Fibroblast of the aortic adventitia (primary cell): Measurements from ENCODE around the gene KRTAP2-4. TPM values are rescaled to one million over a fixed set of nuclear protein-coding genes. Genes with fewer than 3 reads are reported as not detected.
A peak's percentile ranks its signal among the peaks of the same experiment; 100 is the strongest.
"Not testable (repeated sequence)": the region's sequence is repeated elsewhere in the genome, so short reads cannot be mapped to it uniquely, and the experiment has no call there.

Experiments
- DNase-seq: peaks from one replicate; pipeline ENCODE4 v3.0.0-alpha.2; 2010; ENCODE audit warnings: low read depth
- H3K4me3 ChIP-seq: 2 replicates; pipeline ENCODE4 v1.5.1; 2011; ENCODE audit warnings: low read depth, mild to moderate bottlenecking, control low read depth, low read length, moderate library complexity
- total RNA-seq: library from RNA; depleted of rRNA; stranded (reverse); fragments of >200 nt; gene quantifications from 2 replicates; pipeline ENCODE4 v1.2.3, GENCODE V29; 2012; ENCODE audit warnings: low replicate concordance
- TF ChIP-seq, protein P1 (sequence below): IDR thresholded peaks from 2 replicates; pipeline ENCODE4 v1.5.1; 2011; ENCODE audit warnings: mild to moderate bottlenecking, low read length, control low read depth, inconsistent platforms; ENCODE audit not compliant: insufficient read depth

The KRTAP2-4 gene
- total RNA-seq, 1 donor: not detected

DNA sequence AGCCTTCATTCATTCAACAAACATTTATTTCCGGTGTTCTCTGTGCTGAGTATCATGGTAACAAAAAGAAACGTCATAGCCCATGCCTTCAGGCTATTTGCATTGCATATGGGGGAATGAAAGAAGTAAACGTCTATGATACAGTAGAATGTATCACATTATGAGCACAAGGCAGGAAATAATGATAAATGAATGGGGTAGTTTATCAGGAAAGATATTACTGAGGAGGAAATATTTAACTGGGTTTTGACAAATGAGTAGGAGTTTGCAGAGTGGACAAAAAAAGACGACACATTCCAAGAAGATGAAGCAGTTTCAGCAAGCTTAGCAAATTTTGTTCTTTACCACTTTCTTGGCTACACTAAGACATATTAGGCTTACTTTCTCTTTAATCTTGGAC lies 16.9 kb upstream of the KRTAP2-4 start:
- no peak for DNase-seq
- TF ChIP-seq, protein P1, sequence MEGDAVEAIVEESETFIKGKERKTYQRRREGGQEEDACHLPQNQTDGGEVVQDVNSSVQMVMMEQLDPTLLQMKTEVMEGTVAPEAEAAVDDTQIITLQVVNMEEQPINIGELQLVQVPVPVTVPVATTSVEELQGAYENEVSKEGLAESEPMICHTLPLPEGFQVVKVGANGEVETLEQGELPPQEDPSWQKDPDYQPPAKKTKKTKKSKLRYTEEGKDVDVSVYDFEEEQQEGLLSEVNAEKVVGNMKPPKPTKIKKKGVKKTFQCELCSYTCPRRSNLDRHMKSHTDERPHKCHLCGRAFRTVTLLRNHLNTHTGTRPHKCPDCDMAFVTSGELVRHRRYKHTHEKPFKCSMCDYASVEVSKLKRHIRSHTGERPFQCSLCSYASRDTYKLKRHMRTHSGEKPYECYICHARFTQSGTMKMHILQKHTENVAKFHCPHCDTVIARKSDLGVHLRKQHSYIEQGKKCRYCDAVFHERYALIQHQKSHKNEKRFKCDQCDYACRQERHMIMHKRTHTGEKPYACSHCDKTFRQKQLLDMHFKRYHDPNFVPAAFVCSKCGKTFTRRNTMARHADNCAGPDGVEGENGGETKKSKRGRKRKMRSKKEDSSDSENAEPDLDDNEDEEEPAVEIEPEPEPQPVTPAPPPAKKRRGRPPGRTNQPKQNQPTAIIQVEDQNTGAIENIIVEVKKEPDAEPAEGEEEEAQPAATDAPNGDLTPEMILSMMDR: no peak
- H3K4me3 ChIP-seq: no peak overlapping the region

DNA sequence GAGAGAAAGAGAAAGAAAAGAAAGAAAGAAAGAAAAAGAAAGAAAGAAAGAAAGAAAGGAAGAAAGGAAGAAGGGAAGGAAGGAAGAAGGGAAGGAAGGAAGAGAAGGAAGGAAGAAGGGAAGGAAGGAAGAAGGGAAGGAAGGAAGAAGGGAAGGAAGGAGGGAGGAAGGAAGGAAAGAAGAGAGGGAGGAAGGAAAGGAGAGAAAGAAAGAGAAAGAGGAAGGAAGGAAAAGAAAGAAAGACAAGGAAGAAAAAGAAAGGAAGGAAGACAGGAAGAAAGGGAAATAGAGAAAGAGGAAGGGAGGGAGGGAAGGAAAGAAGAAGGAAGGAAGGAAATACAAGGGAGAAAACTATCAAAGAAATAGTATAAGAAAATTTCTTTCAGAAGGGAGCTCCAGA lies 11.1 kb upstream of the KRTAP2-4 start:
- TF ChIP-seq, protein P1: no peak
- no peak overlapping the region for H3K4me3 ChIP-seq
- no peak for DNase-seq

DNA sequence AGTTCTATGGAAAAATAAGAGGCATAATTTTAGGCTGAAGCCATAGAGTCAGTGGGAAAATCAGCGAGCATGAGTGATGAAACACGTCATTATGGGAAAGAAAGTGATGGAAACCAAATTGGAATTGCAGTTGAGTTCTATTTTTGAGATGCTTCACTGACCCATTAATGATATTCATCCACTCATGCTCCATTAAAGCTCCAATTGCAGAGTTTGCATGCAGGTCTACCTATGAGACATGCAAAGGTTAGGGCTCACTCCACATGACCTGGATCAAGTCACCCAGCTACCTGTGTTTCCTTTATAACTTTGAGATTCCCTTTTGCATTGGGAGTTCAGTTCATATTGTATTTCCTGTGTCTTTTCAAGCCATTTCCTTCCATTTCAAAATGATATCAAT lies 8.0 kb upstream of the KRTAP2-4 start:
- TF ChIP-seq, protein P1: no peak
- no peak for DNase-seq
- H3K4me3 ChIP-seq: no peak overlapping the region

DNA sequence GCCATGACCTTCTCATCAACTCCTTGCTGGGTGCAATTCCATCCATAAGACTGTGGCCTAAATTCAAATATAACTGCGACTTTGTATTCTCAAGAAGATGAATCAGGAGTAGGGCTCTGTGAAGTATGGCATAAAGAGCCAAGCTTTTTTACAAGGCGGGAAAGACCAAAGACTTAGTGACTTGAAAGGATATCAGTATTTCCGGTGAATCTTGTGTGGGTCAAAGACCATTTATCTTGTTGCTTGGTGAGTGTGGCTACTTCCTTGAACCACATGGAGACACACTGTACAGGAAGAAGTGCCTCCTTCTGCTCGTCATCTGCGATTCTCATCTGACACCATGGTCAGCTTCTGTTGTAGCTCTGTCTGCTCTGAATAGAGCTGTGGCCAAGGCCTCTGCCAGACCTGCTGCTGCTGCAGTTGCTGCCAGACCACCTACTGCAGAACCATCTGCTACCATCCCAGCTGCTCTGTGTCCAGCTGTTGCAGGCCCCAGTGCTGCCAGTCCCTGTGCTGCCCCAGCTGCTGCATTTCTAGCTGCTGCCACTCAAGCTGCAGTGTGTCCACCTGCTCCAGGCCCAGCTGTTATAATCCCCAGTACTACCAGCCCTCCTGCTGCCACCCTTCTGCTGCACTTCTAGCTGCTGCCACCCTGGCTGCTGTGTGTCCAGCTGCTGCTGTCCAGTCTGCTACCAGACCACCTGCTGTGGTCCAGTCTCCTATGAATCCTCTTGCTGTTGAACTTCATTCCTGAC lies 6.1 kb upstream of the KRTAP2-4 start:
- DNase-seq: no peak
- H3K4me3 ChIP-seq: no peak overlapping the region
- TF ChIP-seq, protein P1: no peak

DNA sequence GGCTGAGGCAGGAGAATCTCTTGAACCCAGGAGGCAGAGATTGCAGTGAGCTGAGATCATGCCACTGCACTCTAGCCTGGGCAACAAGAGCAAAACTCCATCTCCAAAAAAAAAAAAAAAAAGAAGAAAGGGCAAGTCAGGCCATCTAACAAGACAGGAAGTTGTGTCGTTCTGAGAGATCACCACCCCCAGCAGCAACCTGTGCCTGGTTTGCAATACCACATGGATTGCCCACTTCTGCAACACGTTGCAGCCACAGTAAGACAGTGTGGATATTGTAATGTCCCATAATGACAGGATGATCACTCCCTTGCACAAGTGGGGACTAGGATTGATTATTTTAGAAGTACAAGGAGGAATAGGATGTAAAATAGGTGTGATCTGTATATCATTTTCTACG lies 3.4 kb upstream of the KRTAP2-4 start:
- no peak for DNase-seq

DNA sequence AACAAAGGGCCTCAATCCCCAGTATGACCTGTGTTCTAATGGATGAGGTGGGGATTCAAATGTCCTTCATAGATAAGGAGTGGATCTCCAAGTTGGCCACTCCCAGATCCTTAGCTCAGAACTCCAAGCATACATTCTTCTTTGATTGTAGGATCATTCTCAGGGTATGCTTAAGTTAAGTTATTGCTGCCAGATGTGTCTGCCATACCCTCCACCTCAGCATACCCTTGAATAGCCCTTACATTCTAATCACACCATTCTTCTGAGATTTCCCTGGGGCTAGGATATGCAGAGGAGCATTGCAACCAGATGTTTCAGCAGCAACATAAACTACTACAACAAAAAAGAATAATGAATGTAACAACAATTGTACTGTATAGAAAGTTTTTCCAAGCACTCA lies 1.6 kb upstream of the KRTAP2-4 start:
- peak; percentile 62 for DNase-seq
- no peak overlapping the region for H3K4me3 ChIP-seq
- TF ChIP-seq, protein P1: no peak

More for the DNA sequence above, 3.4 kb upstream of the KRTAP2-4 start:
- TF ChIP-seq, protein P1: no peak
- no peak overlapping the region for H3K4me3 ChIP-seq

DNA sequence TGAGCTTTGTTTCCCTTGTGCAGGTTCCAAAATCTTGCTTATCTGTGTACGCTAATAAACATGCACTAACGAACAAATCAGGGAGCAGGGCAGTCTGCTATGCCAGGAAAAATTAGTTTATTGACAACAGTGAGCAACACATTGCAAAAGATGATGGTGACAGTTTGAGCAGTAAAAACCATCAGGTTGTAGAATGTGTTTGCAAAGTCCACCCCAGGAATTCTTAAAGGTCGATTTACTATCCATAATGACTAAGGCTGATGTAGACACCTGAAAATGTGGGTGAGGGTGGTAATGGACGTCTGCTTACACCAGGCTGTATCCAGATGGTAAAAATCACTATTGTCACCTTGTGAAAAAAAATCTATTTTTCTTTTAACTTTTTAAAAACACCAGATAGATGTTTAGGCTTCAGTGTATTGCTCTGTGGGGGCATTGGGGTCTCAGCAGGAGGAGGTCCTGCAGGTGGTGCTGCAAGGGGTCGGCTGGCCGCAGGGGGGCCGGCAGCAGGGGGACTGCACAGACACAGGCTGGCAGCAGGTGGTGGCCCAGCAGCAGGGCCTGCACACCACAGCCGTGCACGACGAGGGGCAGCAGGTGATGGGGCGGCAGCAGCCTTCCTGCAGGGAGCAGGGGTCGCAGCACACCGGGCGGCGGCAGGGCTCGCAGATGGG lies 526 bp downstream of the KRTAP2-4 start:
- not testable (repeated sequence) for H3K4me3 ChIP-seq, DNase-seq
